HL-60 (cell line): ENCODE results near the gene SLC4A1.

Experiments
- POLR2AphosphoS5 ChIP-seq: IDR thresholded peaks from 2 replicates; pipeline ENCODE4 v1.6.1; 2012; ENCODE audit warnings: low read depth
- TF ChIP-seq, protein P1 (sequence below): IDR thresholded peaks from one replicate; pipeline ENCODE4 v1.5.1; 2011; ENCODE audit warnings: low read length, control low read depth, inconsistent platforms; ENCODE audit not compliant: insufficient read depth
- TF ChIP-seq, protein P2 (sequence below): IDR thresholded peaks from 2 replicates; pipeline ENCODE4 v1.6.1; 2012; ENCODE audit warnings: low read depth; ENCODE audit not compliant: insufficient replicate concordance

DNA sequence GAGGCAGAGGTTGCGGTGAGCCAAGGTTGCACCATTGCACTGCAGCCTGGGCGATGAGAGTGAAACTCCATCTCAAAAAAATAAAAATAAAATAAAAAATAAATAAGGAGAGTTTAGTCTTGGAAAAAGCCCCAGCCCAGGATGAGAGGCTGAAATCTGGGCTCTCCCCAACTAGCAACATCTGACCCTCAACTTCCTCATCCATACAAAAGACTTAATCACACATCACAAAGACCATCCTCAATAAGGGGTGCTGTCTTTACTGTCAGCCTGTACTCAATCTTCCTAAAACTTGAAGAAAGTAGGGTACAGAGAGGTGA, 11.4 kb upstream of the SLC4A1 start:
- TF ChIP-seq, protein P1, sequence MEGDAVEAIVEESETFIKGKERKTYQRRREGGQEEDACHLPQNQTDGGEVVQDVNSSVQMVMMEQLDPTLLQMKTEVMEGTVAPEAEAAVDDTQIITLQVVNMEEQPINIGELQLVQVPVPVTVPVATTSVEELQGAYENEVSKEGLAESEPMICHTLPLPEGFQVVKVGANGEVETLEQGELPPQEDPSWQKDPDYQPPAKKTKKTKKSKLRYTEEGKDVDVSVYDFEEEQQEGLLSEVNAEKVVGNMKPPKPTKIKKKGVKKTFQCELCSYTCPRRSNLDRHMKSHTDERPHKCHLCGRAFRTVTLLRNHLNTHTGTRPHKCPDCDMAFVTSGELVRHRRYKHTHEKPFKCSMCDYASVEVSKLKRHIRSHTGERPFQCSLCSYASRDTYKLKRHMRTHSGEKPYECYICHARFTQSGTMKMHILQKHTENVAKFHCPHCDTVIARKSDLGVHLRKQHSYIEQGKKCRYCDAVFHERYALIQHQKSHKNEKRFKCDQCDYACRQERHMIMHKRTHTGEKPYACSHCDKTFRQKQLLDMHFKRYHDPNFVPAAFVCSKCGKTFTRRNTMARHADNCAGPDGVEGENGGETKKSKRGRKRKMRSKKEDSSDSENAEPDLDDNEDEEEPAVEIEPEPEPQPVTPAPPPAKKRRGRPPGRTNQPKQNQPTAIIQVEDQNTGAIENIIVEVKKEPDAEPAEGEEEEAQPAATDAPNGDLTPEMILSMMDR = no peak
- no peak for TF ChIP-seq POLR2AphosphoS5
- TF ChIP-seq, protein P2, sequence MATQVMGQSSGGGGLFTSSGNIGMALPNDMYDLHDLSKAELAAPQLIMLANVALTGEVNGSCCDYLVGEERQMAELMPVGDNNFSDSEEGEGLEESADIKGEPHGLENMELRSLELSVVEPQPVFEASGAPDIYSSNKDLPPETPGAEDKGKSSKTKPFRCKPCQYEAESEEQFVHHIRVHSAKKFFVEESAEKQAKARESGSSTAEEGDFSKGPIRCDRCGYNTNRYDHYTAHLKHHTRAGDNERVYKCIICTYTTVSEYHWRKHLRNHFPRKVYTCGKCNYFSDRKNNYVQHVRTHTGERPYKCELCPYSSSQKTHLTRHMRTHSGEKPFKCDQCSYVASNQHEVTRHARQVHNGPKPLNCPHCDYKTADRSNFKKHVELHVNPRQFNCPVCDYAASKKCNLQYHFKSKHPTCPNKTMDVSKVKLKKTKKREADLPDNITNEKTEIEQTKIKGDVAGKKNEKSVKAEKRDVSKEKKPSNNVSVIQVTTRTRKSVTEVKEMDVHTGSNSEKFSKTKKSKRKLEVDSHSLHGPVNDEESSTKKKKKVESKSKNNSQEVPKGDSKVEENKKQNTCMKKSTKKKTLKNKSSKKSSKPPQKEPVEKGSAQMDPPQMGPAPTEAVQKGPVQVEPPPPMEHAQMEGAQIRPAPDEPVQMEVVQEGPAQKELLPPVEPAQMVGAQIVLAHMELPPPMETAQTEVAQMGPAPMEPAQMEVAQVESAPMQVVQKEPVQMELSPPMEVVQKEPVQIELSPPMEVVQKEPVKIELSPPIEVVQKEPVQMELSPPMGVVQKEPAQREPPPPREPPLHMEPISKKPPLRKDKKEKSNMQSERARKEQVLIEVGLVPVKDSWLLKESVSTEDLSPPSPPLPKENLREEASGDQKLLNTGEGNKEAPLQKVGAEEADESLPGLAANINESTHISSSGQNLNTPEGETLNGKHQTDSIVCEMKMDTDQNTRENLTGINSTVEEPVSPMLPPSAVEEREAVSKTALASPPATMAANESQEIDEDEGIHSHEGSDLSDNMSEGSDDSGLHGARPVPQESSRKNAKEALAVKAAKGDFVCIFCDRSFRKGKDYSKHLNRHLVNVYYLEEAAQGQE = no peak
